Lower leg skin (tissue), 4 donors: ENCODE results near the gene SFT2D3. TPM values are rescaled to one million over a fixed set of nuclear protein-coding genes. Genes with fewer than 3 reads are reported as not detected.

Experiments used
- DNase-seq, 2 donors: peaks; one replicate each; pipeline ENCODE4 v3.0.0-alpha.2; 2019; ENCODE audit warnings: low spot score in 2 of 2
- H3K4me3 ChIP-seq: fragments of 200-600 bp; sonication (generic); 2 replicates; pipeline ENCODE4 v1.5.1; 2017; ENCODE audit warnings: mild to moderate bottlenecking, low read depth; ENCODE audit not compliant: poor library complexity, severe bottlenecking
- POLR2A ChIP-seq, 2 donors: fragments of 450-650 bp; IDR thresholded peaks; one replicate each; pipeline ENCODE4 v1.6.1; 2016 to 2017; ENCODE audit warnings: antibody characterized with exemption in 2 of 2, mild to moderate bottlenecking in 1 of 2, moderate library complexity in 1 of 2
- WGBS, 2 donors: methylation state at CpG; one replicate each; pipeline ENCODE4 v1.1.5; 2018; 5-methylcytosine and 5-hydroxymethylcytosine counted together
- intact Hi-C: fragments of 100-400 bp; cut with DNase I; formaldehyde crosslinking; loops from one replicate; pipeline ENCODE4 v1.15.0; 2023; ENCODE audit warnings: low total_unique reads
- total RNA-seq, 4 donors: library from RNA; depleted of rRNA; stranded (reverse); fragments of >200 nt; gene quantifications; one replicate each; pipeline ENCODE4 v1.1.0, GENCODE V29; 2016
- TF ChIP-seq, protein P1 (sequence below), 3 donors: fragments of 450-650 bp; IDR thresholded peaks; one replicate each; pipeline ENCODE4 v1.5.1; 2016; ENCODE audit warnings: antibody characterized with exemption in 3 of 3, mild to moderate bottlenecking in 3 of 3, moderate library complexity in 2 of 3

SFT2D3 gene
- total RNA-seq, 4 donors from 2014 or later = 9.7 to 16.3 (median 13.7) TPM

DNA sequence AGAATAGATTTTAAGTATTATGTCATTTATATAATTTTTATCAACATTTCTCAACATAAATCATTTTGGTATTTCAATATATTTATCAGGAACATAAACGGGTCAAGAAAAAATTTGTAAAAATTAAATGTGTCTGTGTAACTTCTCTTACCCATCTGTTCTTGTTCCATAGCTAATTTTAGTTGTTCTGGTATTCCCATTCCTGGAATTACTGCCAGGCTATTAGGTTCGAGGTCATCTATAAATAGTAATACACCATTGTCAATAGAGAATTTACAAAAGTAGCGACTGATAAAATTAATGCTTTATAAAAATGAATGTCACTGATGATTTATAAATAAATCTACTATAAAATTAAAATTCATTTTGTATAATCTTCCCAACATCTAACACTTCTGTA lies 21.5 kb downstream of the SFT2D3 start:
- DNase-seq = no peak
- TF ChIP-seq, protein P1, sequence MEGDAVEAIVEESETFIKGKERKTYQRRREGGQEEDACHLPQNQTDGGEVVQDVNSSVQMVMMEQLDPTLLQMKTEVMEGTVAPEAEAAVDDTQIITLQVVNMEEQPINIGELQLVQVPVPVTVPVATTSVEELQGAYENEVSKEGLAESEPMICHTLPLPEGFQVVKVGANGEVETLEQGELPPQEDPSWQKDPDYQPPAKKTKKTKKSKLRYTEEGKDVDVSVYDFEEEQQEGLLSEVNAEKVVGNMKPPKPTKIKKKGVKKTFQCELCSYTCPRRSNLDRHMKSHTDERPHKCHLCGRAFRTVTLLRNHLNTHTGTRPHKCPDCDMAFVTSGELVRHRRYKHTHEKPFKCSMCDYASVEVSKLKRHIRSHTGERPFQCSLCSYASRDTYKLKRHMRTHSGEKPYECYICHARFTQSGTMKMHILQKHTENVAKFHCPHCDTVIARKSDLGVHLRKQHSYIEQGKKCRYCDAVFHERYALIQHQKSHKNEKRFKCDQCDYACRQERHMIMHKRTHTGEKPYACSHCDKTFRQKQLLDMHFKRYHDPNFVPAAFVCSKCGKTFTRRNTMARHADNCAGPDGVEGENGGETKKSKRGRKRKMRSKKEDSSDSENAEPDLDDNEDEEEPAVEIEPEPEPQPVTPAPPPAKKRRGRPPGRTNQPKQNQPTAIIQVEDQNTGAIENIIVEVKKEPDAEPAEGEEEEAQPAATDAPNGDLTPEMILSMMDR (IDR thresholded peaks at IDR 0.05) = no peak
- WGBS, 2 donors = 83 to 88% methylated on average over 3 of the region's 3 CpGs
- intact Hi-C loops = no loop called here
- H3K4me3 ChIP-seq = no peak overlapping the region

DNA sequence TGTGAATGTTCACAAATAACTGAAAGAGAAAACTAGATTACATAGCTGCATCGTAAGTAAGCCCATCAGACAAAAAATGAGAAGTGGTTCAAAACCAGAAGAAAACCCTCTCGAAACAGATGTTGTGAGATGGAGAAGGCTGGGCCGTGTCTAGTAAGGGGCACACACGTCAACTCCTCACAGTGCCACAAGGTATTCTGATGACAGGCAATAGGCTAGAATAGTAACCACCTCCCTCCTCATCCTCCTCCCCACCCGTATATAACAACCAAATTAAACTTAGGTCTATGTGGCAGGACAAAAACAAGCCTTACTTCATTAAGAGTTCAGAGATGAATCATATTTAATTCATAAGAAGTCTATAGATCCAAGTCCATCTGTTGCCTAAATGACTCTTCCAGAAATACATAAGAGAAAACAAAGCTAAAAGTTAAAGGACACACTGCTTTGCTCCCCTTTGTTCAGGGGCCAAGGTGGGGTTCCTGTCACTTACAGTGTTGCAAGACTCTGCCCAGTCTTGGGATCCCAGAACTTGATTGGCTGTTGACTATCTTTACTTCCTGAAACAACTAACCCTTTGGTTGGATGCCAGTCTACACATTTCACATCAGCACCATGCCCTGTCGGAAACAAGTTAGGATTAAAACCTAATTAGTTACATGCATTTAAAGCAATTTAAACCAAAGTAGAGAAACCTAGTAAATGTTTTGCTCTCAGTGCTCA lies 25.0 kb downstream of the SFT2D3 start:
- 73 to 81% methylated on average over 6 of the region's 6 CpGs for WGBS, 2 donors
- TF ChIP-seq, protein P1 (IDR thresholded peaks at IDR 0.05) = no peak
- no peak for TF ChIP-seq POLR2A (IDR thresholded peaks at IDR 0.05)
- no peak for DNase-seq
- intact Hi-C loops = no loop called here
- no peak overlapping the region for H3K4me3 ChIP-seq

DNA sequence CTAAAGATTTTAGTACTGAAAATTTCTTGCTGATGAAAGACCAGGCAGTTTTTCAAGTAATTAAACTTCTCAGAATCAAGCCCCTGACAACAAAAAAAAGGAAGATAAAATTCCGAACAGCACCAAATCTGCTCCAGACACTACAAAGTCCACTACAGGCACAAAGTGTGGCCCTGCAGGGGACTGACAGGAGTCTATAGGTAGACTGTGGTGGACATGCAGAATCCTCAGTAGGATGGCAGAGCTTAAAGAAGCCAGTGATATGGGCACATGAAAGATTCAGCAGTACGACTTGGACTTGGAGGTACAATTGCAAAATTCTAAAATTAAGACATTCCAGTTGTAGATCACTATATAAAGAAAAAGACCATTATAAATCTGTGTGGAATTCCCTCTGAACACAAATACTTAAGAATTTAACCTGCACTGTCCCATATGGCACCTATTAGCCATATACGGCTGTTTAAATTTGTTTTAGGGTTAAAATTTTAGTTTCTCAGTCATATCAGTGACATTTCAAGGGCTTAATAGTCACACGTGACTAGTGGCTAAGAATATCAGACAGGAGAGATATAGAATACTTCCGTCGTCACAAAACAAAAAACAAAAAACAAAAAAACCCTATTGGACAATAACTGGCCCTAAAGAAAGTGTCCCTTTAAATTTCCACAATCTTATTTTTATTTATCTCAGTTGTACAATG lies 32.0 kb downstream of the SFT2D3 start:
- TF ChIP-seq, protein P1 (IDR thresholded peaks at IDR 0.05) = no peak
- no peak for TF ChIP-seq POLR2A (IDR thresholded peaks at IDR 0.05)
- WGBS, 2 donors = 74 to 75% methylated on average over 6 of the region's 6 CpGs
- no peak for DNase-seq
- intact Hi-C loops = no loop called here
- no peak overlapping the region for H3K4me3 ChIP-seq

DNA sequence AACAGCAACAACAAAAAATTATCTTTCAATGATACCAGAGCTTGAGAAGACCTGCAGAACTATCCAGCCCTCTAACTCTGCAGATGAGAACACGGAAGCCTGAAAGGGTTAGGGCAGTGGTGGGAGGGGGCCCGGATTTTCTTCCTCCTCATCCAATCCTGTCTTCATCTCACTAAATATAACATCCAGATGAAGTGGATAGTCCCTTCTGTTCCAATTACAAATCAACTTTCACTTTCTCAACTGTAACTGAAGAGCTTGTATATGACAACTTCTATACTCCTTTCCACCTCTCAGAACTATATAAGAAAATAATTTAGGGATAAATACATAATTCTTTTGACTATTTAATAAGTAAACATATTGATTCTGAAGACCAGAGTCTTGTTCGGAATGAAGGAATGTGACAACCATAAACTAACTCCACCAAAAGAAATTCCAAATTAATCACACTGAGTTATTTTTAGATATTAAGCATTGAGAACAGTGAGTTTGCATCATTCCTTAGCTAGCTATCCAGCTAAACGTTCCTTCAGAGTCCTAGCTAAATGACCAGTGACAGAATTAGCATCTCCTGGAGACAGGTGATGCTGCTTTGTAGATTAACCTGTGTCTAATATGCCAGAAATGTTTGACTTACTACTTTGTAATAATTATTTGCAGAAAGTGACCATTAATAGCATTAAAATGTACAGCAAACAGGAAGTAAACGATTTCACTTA lies 32.7 kb downstream of the SFT2D3 start:
- WGBS, 2 donors = 53 to 54% methylated on average over 5 of the region's 5 CpGs
- no peak for DNase-seq
- no peak overlapping the region for H3K4me3 ChIP-seq
- TF ChIP-seq, protein P1 (IDR thresholded peaks at IDR 0.05) = no peak
- TF ChIP-seq POLR2A (IDR thresholded peaks at IDR 0.05) = no peak
- intact Hi-C loops = no loop called here

DNA sequence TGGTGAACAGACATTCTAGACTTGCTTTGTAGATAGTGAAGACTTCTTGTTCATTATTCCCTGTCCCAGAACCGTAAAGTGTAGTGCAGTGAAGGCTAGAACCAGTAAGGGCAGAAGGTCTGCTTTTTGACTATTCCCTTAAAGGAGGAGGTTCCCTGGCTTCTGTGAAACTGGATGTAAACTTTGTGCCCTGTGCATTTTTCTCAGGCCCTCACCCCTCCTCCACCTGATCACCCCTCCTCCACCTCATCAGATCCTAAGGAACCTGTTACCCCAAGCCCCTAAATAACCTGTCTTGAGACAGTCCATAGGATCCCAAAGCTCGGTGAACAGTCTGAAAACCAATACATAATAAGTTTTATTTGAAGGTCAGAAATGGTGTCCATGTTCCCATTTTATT lies 33.7 kb downstream of the SFT2D3 start:
- DNase-seq = no peak
- 87 to 96% methylated on average over 2 of the region's 2 CpGs for WGBS, 2 donors
- no peak overlapping the region for H3K4me3 ChIP-seq
- intact Hi-C loops = no loop called here
- TF ChIP-seq, protein P1 (IDR thresholded peaks at IDR 0.05) = no peak
- no peak for TF ChIP-seq POLR2A (IDR thresholded peaks at IDR 0.05)
